ENCODE measurements around the gene CPS1. TPM values are rescaled to one million over a fixed set of nuclear protein-coding genes. Genes with fewer than 3 reads are reported as not detected.

CPS1 gene
- total RNA-seq, 1 donor from 2014 or later: 7.9 TPM

DNA sequence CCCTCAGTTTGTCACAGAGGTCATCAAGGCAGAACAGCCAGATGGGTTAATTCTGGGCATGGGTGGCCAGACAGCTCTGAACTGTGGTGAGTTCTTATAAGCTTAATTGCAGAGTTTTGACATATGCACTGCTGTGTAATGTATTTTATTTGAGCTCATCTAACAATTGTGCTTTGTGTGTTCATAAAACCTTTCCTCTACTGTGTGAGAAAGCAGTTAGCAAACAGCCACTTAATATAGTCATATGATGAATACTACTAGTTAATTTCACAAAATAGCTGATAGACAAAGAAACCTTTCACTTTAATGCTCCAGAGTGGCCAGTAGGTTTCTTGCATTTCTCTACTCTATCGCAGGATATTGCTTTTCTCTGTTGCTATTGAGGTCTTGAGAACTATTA lies 43.1 kb downstream of the CPS1 start:
- H3K27ac Mint-ChIP-seq (ENCODE audit: unreplicated experiment): no peak overlapping the region
- H3K36me3 Mint-ChIP-seq (ENCODE audit: low read depth): peaks cover 8% of the 10 kb centered on the region
- peaks cover 11% of the 10 kb centered on the region for H3K9me3 Mint-ChIP-seq
- DNase-seq (ENCODE audit: low read depth, low spot score): no peak
- TF ChIP-seq, protein P1, sequence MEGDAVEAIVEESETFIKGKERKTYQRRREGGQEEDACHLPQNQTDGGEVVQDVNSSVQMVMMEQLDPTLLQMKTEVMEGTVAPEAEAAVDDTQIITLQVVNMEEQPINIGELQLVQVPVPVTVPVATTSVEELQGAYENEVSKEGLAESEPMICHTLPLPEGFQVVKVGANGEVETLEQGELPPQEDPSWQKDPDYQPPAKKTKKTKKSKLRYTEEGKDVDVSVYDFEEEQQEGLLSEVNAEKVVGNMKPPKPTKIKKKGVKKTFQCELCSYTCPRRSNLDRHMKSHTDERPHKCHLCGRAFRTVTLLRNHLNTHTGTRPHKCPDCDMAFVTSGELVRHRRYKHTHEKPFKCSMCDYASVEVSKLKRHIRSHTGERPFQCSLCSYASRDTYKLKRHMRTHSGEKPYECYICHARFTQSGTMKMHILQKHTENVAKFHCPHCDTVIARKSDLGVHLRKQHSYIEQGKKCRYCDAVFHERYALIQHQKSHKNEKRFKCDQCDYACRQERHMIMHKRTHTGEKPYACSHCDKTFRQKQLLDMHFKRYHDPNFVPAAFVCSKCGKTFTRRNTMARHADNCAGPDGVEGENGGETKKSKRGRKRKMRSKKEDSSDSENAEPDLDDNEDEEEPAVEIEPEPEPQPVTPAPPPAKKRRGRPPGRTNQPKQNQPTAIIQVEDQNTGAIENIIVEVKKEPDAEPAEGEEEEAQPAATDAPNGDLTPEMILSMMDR (conservative IDR thresholded peaks at IDR 0.05): no peak
- no peaks in the 10 kb centered on the region for H3K27me3 Mint-ChIP-seq (ENCODE audit: low read depth)
- no peak overlapping the region for H3K4me3 Mint-ChIP-seq
- no peaks in the 10 kb centered on the region for H3K4me1 Mint-ChIP-seq

- no peak overlapping the region for H3K27ac Mint-ChIP-seq (ENCODE audit: unreplicated experiment)
- H3K4me3 Mint-ChIP-seq: no peak overlapping the region
- no peaks in the 10 kb centered on the region for H3K36me3 Mint-ChIP-seq (ENCODE audit: low read depth)
- DNase-seq (ENCODE audit: low read depth, low spot score): no peak
- H3K27me3 Mint-ChIP-seq (ENCODE audit: low read depth): no peaks in the 10 kb centered on the region
- no peaks in the 10 kb centered on the region for H3K4me1 Mint-ChIP-seq
- H3K9me3 Mint-ChIP-seq: no peaks in the 10 kb centered on the region
- TF ChIP-seq, protein P1 (conservative IDR thresholded peaks at IDR 0.05): no peak
Observed at GRCh38 chr2:210604666-210605065, 48.3 kb downstream of the CPS1 start.

GRCh38 chr2:210606001-210606400 lies 49.6 kb downstream of the CPS1 start:
- Mint-ChIP-seq H3K4me1 (no peaks in the 10 kb centered on the region), H3K27me3 (ENCODE audit: low read depth) (no peaks in the 10 kb centered on the region), H3K27ac (ENCODE audit: unreplicated experiment) (no peak overlapping the region), H3K9me3 (no peaks in the 10 kb centered on the region), H3K4me3 (no peak overlapping the region), H3K36me3 (ENCODE audit: low read depth) (no peaks in the 10 kb centered on the region)
- no peak for DNase-seq (ENCODE audit: low read depth, low spot score)
- TF ChIP-seq, protein P1 (conservative IDR thresholded peaks at IDR 0.05): no peak

GRCh38 chr2:210611466-210611865 lies 55.1 kb downstream of the CPS1 start:
- DNase-seq (ENCODE audit: low read depth, low spot score): no peak
- no peaks in the 10 kb centered on the region for H3K27me3 Mint-ChIP-seq (ENCODE audit: low read depth)
- TF ChIP-seq, protein P1 (conservative IDR thresholded peaks at IDR 0.05): no peak
- no peaks in the 10 kb centered on the region for H3K9me3 Mint-ChIP-seq
- H3K27ac Mint-ChIP-seq (ENCODE audit: unreplicated experiment): no peak overlapping the region
- H3K4me3 Mint-ChIP-seq: no peak overlapping the region
- H3K36me3 Mint-ChIP-seq (ENCODE audit: low read depth): no peaks in the 10 kb centered on the region
- no peaks in the 10 kb centered on the region for H3K4me1 Mint-ChIP-seq

GRCh38 chr2:210616074-210616473 lies 59.7 kb downstream of the CPS1 start:
- no peak overlapping the region for H3K4me3 Mint-ChIP-seq
- H3K36me3 Mint-ChIP-seq (ENCODE audit: low read depth): no peaks in the 10 kb centered on the region
- no peak for DNase-seq (ENCODE audit: low read depth, low spot score)
- H3K9me3 Mint-ChIP-seq: no peaks in the 10 kb centered on the region
- no peaks in the 10 kb centered on the region for H3K27me3 Mint-ChIP-seq (ENCODE audit: low read depth)
- H3K27ac Mint-ChIP-seq (ENCODE audit: unreplicated experiment): no peak overlapping the region
- no peaks in the 10 kb centered on the region for H3K4me1 Mint-ChIP-seq
- TF ChIP-seq, protein P1 (conservative IDR thresholded peaks at IDR 0.05): no peak

DNA sequence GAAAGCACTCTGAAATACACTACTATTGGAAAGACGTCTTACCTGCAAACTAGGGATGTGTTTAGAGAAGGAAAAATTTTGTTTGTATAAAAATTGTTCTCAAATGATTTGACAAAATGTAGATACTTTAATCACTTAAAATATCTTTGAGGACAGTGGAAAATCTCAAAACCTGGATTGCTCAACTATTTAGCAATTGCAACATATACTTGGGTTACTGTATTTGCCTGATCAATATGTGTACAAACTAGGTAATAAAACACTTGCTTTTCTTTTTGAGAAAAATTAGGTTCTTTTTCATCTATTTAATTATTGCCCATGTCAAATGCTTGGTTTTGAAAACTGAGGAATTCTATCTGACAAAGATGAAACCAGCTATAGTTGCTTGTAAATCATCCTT lies 60.9 kb downstream of the CPS1 start:
- no peak for DNase-seq (ENCODE audit: low read depth, low spot score)
- Mint-ChIP-seq H3K4me1 (no peaks in the 10 kb centered on the region), H3K27me3 (ENCODE audit: low read depth) (no peaks in the 10 kb centered on the region), H3K9me3 (no peaks in the 10 kb centered on the region), H3K36me3 (ENCODE audit: low read depth) (no peaks in the 10 kb centered on the region), H3K4me3 (no peak overlapping the region), H3K27ac (ENCODE audit: unreplicated experiment) (no peak overlapping the region)
- TF ChIP-seq, protein P1 (conservative IDR thresholded peaks at IDR 0.05): no peak

Measured in neural crest cell (in vitro differentiated cells).